ENCODE results near the gene TSPAN9.

DNA sequence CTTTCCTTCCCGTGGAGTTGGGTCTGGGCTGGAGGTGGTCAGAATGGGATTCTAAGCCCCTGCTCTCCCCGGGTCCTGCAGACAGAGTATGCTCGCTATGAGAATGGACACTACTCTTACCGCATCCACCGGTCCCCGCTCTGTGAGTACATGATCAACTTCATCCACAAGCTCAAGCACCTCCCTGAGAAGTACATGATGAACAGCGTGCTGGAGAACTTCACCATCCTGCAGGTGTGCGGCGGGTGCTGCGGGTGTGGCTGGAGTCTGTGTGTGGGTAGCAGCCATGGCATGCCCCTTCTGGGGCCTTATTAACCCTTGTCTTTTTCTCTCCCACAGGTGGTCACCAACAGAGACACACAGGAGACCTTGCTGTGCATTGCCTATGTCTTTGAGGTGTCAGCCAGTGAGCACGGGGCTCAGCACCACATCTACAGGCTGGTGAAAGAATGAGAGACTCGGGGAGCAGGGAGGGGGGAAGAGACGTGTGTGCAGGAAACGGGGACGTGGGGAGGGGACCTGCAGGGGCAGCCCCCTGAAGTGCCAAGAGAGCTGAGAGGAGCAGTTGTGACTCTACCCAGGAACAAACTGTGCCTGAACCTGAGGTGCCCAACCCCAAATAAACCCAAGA is 37.0 kb upstream of the TSPAN9 start:
- no peak for TF ChIP-seq POLR2AphosphoS5 (IDR thresholded peaks at IDR 0.05; ENCODE audit: low read depth, low read length)
- TF ChIP-seq, protein P1, sequence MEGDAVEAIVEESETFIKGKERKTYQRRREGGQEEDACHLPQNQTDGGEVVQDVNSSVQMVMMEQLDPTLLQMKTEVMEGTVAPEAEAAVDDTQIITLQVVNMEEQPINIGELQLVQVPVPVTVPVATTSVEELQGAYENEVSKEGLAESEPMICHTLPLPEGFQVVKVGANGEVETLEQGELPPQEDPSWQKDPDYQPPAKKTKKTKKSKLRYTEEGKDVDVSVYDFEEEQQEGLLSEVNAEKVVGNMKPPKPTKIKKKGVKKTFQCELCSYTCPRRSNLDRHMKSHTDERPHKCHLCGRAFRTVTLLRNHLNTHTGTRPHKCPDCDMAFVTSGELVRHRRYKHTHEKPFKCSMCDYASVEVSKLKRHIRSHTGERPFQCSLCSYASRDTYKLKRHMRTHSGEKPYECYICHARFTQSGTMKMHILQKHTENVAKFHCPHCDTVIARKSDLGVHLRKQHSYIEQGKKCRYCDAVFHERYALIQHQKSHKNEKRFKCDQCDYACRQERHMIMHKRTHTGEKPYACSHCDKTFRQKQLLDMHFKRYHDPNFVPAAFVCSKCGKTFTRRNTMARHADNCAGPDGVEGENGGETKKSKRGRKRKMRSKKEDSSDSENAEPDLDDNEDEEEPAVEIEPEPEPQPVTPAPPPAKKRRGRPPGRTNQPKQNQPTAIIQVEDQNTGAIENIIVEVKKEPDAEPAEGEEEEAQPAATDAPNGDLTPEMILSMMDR (IDR thresholded peaks at IDR 0.05): no peak
